GM12873 (cell line): ENCODE results near the gene LRTM2.

Experiments used
- CTCF ChIP-seq: IDR thresholded peaks from 2 replicates; pipeline ENCODE4 v1.5.1; 2012; ENCODE audit warnings: low read depth, mild to moderate bottlenecking, moderate library complexity, low read length, control low read depth; ENCODE audit not compliant: insufficient read depth; ENCODE audit errors: missing control alignments

The LRTM2 gene

GRCh38 chr12:1815814-1816729 lies 4.3 kb upstream of the LRTM2 start:
- TF ChIP-seq CTCF = no peak

- no peak for TF ChIP-seq CTCF
Measured at GRCh38 chr12:1816730-1817348, 3.5 kb upstream of the LRTM2 start.

- no peak for TF ChIP-seq CTCF
Measured at GRCh38 chr12:1819050-1819449, 1.3 kb upstream of the LRTM2 start.

GRCh38 chr12:1819571-1819970 lies 794 bp upstream of the LRTM2 start:
- no peak for TF ChIP-seq CTCF

- TF ChIP-seq CTCF = no peak
Measured at GRCh38 chr12:1820896-1821291, 529 bp downstream of the LRTM2 start.

- no peak for TF ChIP-seq CTCF
Measured at GRCh38 chr12:1821805-1822204, 1.4 kb downstream of the LRTM2 start.

- no peak for TF ChIP-seq CTCF
Measured at GRCh38 chr12:1822699-1823098, 2.3 kb downstream of the LRTM2 start.
